Lung microvascular endothelial cell (primary cell): ENCODE results near the gene PXMP2. TPM values are rescaled to one million over a fixed set of nuclear protein-coding genes. Genes with fewer than 3 reads are reported as not detected.

ENCODE experiments used
- DNase-seq, 2 donors: peaks; one replicate each; pipeline versions ENCODE4 v3.0.0 to v3.0.0-alpha.2; 2010; ENCODE audit warnings: low read depth in 2 of 2
- total RNA-seq: library from RNA; depleted of rRNA; stranded (reverse); fragments of >200 nt; gene quantifications from 2 replicates; pipeline ENCODE4 v1.2.1, GENCODE V29; 2014

Gene PXMP2
- 21.4 and 38.7 TPM in 2 replicates for total RNA-seq

- DNase-seq, result peak; percentile 97
Measured at GRCh38 chr12:132687211-132688164, at the start of gene PXMP2, which contains the start of gene POLE. Gene PXMP2 (plus strand): TSS chr12:132687587. CDS start chr12:132687671, 84 bp downstream. Gene POLE (minus strand): TSS chr12:132687342. CDS start chr12:132687315, 27 bp downstream.

GRCh38 chr12:132637811-132638210, 49.6 kb upstream of the PXMP2 start:
- DNase-seq, result no peak

GRCh38 chr12:132638541-132639408, 48.6 kb upstream of the PXMP2 start:
- peak; percentile 58 to 83 for DNase-seq

DNA sequence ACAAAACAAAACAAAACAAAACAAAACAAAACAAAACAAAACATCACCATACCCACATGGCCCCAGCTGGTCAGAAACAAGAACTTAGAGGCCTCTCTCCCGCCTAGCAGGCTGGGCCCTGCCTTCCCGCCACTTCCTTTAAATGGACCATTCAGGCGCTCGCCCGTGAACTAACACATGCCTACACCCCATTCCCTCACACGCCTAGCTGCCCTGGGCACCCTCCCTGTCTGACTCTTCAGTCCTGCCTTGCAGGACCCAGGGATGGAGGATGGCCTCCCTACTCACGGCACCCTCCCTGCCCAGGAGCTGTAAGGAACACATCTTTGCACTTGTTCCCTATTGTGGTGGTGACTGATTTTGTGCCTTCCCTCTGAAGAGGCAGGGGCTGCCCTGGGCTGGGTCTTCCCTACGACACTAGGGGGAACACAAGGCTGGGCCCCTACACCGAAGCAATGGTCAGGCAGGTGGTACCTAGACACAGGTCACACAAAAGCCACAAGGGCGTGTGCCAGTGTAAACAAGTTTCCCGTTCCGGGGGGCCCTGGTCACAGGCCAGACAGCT, 47.3 kb upstream of the PXMP2 start:
- DNase-seq, result no peak

DNA sequence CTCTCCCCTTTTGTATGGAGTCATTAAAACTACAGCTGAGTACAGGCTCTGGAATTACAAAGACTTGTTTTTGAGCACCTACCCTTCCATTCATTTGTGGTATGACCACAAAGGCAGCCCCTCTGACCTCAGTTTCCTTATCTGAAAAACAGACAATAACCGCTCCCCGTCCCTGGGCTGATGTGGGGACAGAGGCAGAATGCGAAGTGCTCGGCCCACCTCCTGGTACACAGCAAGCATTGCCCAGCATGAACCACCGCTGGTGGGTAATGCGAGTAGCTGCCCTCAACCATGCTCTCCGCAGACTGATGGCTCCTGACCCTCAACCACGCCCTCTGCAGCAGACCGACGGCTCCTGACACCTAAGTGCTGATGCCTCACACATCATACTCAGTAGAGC, 46.5 kb upstream of the PXMP2 start:
- DNase-seq, result no peak

- no peak for DNase-seq
Measured at GRCh38 chr12:132641811-132642650, 45.4 kb upstream of the PXMP2 start.

DNA sequence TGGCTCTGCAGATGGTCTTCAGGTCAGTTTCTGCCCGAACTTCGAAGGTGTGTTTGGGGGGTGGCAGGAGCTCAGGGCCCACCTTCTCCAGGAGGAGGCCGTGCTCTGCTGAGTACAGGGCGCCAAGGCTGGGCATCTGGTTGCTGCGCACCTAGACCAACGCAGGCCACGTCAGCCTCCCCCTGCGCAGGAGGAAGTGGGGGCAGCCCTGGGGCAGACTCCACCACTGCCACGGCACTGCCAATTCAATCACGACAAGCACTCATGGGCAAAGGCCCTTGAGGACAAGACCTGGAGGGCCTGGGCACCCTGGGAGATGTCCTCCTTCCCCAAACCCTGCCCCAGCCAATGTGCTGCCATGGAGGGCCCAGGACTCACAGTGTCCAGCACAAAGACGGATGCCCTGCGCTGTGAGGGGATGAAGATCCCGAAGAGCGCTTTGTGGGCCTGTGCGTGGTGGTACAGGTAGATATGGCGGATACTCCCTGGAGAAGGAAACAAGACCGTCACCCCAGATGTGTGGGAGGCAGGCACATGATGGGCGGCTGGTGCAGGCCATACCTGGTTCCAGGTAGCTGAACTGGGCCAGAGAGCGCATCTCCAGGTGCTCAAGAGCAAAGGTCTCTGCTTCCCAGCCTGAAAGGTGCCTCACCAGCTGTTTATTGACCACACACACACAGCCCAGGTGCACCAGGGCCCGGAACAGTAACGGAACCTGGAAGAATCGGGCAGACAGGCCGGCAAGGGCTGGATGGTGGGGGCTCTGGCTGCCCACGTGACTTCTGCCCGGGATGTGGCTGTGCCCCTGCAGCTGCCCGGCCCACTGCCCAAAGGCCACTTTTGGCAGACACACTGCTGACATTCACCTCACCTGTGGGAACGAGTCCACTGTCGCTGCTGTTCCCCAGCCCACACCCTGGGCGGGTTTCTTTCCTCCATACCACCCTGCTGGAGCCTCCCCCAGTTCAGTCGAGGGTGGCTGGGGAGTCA, 44.2 kb upstream of the PXMP2 start:
- DNase-seq, result no peak

DNA sequence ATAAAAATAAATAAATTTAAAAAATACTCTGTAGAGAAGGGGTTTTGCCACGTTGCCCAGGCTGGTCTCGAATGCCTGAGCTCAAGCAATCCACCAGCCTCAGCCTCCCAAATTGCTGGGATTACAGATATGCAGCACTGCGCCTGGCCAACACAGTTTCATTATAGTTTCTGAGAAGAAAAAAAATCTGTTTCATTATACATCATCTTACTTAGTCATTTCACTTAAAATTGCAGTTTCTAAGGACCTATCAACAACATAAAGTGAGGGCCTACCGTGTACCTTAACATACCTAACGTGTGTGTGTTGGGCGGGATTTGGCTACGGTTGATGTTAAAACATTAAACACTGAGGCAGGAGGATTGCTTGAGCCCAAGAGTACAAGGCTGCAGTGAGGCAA, 40.5 kb upstream of the PXMP2 start:
- DNase-seq, result no peak

GRCh38 chr12:132647858-132648257, 39.5 kb upstream of the PXMP2 start:
- no peak for DNase-seq

DNA sequence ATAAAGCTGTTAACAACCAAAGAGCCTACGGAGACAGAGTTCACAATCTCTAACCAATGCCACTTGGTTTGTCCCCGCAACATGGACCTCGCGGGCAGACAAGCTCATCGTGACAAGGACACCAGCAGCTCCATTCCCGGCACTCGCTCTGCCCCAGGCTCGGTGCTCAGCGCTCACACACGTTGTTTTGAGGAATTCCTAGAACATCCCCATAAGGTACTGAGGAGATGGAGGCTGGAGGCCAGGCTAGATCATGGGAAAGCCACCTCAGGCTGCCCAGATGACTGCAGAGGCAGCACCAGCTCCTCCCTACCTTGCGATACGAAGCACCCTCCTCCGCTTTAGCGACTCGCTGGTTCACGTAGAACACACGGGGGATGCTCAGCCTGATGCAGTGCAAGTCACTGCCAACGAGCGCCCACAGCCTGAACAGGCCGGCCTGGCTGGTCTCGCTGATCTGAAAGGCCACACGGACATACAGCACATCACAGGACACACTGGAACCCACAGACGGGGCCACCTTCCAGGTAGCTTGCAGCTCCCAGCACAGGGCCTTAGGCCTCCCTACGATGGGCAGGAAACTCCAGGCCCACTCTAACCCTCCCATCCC, 38.7 kb upstream of the PXMP2 start:
- no peak for DNase-seq

DNA sequence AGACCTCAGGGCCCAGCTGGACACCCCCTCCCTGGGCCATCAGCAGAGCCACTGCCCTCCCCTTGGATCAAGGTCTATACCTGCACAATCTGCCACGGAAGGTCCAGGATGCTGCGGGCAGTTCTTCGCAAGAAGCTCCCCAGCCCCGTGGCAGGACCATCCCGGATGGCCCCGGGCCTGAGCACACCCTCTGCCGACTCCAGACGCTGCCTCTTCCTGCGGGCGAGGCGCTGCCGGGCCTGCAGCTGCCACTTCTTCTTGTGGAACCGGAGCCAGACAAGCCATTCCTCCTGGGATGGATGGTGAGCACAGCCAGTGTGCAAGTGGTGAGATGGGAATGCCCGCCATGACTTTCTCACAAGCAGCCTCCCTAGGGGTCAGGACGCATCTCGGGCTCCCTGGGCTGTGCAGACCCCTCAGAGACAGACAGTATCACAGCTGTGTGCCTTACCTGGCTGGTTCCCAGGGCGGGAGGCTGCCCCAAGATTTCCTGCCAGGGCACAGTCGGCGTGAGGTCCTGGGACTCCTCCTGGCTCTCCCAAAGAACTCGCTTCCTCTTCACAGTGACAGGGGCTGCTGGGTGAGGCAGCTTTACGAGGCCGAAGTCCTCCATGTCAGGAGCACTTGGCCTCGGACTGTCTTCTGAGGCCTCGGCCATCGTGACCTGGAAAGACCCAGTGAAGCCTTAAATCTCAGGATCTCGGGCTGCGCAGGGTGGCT, 38.0 kb upstream of the PXMP2 start:
- no peak for DNase-seq

DNA sequence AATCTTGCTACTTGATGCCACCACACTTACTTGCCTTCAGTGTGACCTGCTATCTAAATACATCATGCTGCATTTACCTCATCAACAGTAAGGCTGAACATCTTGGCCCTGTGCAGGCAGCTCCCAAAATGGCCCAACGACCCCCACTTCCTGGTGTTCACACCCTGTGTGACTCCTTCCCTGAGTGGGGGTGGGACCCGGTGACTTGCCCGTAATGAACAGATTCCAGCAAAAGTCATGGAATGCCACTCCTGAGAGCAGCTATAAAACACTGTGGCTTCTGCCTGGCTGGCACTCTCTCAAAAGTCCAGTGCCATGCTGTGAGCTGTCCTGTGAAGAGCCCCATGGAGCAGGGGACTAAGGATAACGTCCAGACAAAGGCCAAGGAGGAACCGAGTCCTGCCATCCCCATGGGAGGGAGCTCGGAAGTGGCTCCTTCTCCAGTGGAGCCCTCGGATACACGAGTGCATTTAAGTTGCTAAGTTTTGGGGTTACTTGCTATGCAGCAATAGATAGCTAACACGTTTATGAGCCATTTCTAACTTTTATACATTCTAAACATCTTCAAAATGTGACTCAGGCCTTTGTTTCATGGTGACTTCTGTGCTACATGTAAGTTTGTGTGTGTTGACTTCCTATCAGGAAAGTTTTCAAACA, 35.8 kb upstream of the PXMP2 start:
- DNase-seq, result no peak

GRCh38 chr12:132653567-132654290, 33.7 kb upstream of the PXMP2 start:
- DNase-seq, result peak; percentile 83 to 87

DNA sequence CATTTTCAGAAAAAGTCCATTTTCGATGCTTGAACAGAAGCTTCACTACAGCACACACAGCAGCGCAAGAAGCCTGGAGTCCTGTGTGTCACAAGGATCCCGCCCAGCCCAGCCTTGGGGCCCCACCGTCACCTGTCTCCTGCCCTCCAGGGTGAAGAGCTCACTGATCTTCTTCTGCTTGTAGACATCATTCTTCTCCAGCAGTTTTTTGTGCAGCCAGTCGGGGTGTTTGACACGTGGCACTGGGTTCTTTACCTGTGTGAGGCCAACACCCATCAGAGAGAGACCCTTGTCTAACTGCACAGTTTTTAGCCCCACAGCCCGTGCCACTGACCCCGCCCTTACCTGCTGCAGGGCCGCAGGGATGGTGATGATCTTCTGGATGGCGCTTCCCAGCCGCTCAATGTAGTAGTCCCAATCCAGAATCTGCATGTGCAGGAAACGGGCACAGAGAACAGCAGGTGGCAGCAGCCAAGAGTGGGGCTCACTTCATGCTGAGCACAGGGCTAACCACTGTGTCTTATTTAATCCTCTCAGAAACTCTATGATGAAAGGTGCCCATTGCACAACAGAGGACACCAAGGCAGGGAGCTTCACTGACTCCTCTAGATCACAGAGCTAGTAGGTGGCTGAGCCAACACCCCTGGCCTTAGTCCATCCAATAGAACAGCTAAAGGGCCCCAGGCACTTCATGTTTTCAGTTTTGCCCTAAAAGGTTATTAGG, 30.2 kb upstream of the PXMP2 start:
- DNase-seq, result no peak

DNA sequence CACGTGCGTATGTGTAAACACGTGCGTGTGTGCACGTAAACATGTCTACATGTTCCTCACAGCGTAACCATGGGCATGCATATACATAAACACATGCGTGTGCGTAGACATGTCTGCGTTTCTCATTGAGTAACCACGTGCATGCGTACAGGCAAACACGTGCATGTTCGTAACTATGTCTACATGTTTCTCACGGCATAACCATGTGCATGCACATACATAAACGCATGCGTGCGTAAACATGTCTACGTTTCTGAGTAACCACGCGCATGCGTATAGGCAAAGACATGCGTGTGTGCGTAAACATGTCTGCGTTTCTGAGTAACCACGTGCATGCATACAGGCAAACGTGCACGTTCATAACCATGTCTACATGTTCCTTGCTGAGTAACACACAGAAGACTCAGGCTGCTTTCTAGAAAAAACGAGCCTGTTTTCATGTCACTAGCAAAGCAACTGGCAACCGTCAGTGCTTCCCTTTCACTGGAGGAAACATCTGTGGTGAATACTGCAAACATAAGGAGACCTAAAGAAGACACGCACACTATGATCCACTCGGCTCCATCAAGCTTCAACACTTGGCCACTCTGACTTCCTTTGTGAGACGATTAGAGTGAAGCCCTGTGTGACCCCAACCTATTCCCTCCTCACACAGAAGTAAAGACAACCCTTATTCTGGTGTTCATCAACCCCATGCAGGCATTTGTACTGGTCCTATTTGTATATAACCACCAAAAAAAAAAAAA, 29.1 kb upstream of the PXMP2 start:
- no peak for DNase-seq

GRCh38 chr12:132659146-132659545, 28.2 kb upstream of the PXMP2 start:
- DNase-seq, result no peak
